Measurements from ENCODE around the gene OR8D4.
A peak's percentile ranks its signal among the peaks of the same experiment; 100 is the strongest.
"Not testable (repeated sequence)": the region's sequence is repeated elsewhere in the genome, so short reads cannot be mapped to it uniquely, and the experiment has no call there.

The OR8D4 gene

GRCh38 chr11:123901867-123902266 lies at the start of gene OR8D4:
Gene OR8D4, plus strand, starts transcription at chr11:123902167. Its CDS starts 4,265 bp downstream, at chr11:123906432.
- no peak for DNase-seq (ENCODE audit: low spot score)

GRCh38 chr11:123852321-123852720 lies 49.6 kb upstream of the OR8D4 start:
- no peak for DNase-seq (ENCODE audit: low spot score)

DNA sequence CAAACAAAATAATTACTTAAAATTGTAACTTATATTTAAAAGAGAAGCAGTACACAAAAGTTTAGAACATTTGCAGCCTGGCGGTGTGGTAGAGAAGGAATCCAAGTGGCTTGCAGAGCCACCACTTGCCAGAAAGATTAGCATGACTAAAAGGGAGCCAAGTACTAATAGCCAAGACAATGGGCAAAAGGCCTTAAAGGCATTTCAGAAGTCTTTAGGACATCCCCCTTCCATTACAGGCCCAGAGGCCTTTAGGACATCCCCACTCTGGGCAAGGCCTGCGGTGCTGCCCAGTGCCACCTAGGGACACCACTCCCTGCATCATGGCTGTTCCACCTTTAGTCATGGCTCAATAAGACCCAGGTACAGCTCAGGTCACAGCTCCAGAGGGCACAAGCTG lies 48.9 kb upstream of the OR8D4 start:
- peak; percentile 9 for DNase-seq (ENCODE audit: low spot score)

DNA sequence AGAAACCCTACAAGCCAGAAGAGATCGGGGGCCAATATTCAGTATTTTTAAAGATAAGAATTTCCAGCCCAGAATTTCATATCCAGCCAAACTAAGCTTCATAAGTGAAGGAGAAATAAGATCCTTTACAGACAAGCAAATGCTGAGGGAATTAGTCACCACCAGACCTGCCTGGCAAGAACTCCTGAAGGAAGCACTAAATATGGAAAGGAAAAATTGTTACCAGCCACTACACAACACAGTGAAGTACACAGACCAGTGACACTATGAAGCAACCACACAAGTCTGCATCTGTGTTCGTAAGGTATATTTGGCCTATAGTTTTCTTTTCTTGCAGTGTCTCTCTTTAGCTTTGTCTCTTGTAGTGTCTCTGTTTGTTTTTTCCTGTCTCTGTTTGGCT lies 45.5 kb upstream of the OR8D4 start:
- DNase-seq (ENCODE audit: low spot score): no peak

DNA sequence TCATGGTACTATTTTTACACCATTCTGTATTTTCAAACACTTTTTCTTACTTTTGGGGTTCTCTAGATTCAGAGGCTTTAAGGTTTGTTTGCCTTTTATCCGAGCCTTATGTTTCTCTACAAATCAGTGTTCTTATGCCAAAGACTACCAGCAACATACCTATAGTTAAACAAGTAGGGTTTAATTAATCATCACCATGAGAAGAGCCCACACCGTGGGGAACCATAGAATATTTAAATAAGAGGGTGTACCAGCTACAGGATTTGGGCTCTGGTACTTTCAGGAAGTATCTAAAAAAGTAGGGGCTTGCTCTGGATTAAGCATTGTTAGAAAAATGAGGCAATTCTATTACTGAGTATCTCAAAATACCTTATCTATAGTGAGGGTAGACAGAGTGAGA lies 42.2 kb upstream of the OR8D4 start:
- no peak for DNase-seq (ENCODE audit: low spot score)

DNA sequence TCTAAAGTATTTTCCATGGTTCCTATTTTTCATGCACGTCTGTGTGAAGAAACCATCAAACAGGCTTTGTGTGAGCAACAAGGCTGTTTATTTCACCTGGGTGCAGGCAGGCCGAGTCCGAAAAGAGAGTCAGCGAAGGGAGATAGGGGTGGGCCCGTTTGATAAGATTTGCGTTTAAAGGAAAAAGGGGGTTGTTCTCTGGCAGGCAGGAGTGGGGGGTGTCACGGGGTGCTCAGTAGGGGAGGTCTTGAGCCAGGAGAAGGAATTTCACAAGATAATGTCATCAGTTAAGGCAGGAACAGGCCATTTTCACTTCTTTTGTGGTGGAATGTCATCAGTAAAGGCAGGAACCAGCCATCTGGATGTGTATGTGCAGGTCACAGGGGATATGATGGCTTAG lies 36.7 kb upstream of the OR8D4 start:
- not testable (repeated sequence) for DNase-seq (ENCODE audit: low spot score)

GRCh38 chr11:123867795-123868194 lies 34.2 kb upstream of the OR8D4 start:
- not testable (repeated sequence) for DNase-seq (ENCODE audit: low spot score)

- no peak for DNase-seq (ENCODE audit: low spot score)
Measured at GRCh38 chr11:123880912-123881311, 21.1 kb upstream of the OR8D4 start.

DNA sequence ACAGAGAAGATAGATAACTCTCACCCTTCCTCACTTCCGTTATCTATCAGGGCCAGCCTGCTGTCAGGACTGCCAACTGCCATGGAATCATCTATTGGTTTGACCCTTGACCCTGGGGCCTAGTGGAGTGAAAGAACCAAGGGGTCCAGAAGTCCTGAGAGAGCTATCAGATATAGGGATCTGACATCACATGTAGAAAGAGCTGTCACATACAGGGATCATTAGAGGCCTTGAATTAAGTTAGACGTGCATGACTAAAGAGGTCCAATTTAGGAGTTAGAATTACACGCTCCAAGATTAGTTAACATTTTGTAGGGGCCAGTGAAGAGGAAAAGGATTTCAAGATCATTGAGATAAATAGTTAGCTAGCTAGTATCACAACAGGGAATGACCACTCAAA lies 16.4 kb upstream of the OR8D4 start, which contains the start of gene TMEM225:
TSS of gene TMEM225 (minus strand) at position 101 of the 400 bp plus-strand sequence. CDS start 245 bp downstream, outside the sequence.
- DNase-seq (ENCODE audit: low spot score): no peak

GRCh38 chr11:123892031-123892430 lies 9.9 kb upstream of the OR8D4 start:
- DNase-seq (ENCODE audit: low spot score): no peak

DNA sequence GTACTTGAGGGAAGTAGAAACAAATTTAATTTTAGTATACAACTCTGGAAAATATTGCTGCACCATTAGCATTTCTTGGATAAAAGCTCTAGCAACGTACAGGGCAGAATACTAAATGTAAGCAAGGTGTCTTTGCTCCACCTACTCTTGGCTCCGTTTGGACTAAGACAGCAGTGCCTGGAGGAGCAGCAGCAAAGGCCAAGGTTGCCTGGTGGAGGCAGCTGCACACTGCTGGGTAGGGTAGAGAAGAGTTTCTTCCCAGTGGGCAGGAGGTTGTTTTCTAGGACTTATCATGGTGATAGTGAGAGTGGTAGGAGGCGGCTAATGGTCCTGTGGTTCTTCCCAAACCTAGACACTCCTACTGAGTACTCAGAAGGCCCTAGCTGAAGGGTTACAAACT lies 2.2 kb upstream of the OR8D4 start:
- DNase-seq (ENCODE audit: low spot score): no peak

DNA sequence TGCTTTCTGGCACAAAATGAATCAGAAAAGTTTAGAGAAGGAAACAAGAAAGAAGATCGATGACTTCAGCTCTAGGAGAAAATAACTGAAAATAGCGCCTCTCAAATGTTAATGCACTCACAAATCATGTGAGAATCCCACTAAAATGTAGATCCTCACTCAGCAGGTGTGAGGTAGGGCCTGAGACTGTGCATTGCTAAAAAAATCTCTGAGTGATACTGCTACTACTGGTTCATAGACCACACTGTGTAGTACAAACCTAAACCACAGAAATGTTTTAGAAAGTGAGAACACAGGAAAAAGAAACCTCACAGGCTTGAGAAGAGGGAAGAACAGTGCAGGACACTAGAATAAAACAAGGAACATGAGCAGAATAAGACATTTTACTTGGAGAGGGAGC lies 2.0 kb downstream of the OR8D4 start:
- DNase-seq (ENCODE audit: low spot score): no peak

DNA sequence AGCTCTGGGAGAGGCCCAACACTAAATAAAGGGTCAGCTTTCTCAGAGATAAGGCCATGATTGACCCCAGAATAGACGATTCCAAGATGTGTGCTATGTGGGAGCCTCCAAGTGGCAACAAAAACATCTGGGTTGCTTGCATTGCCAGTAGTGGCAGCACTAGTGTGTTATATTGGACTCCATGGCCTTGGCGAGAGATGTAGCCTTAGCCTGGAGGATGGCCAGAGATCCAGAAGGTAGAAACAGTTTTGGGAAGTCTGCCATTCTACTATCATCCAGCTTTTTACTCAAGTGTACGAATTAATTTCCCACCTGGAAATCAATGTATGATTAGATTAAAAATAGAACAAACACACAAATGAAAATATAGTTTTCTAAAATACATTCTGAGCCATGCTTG lies 3.0 kb downstream of the OR8D4 start:
- no peak for DNase-seq (ENCODE audit: low spot score)

DNA sequence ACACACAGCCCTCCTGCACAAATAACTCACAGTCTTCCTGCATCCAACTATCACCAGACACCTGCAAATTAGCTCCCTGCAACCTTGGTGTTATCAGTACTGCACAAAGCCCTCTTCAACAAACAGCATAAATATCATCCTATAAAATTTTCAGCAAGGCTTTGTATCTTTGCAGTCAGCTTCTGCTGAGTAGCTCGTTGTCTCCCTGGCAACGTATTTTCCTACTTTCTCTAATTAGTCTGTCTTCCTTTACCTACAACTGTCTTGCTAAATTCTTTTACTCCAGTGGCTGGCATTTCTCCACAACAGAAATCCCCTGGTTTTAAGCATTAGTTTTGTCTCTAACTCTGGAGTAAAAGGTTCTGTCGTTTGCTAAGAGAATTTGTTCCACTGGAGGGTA lies 3.9 kb downstream of the OR8D4 start:
- DNase-seq (ENCODE audit: low spot score): no peak

GRCh38 chr11:123920943-123921342 lies 19.0 kb downstream of the OR8D4 start:
- DNase-seq (ENCODE audit: low spot score): no peak

GRCh38 chr11:123924027-123924426 lies 22.1 kb downstream of the OR8D4 start:
- no peak for DNase-seq (ENCODE audit: low spot score)

DNA sequence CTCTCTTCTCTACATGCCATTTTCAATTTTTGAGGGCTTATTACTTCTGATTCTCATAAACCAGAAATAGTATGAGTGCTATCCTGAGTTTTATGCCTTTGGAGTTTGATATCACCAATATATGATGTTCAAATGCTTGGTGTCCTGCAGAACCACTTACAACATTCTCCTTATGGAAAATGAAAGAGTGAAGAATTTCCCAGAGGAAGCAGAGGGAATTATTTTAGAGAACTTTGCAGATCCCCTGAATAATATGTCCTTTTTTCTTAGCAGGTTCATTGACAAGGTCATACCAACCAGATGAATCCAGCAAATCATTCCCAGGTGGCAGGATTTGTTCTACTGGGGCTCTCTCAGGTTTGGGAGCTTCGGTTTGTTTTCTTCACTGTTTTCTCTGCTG lies 37.4 kb downstream of the OR8D4 start, which contains the start of gene OR4D5:
TSS of gene OR4D5 (plus strand) at position 301 of the 400 bp plus-strand sequence. CDS start at position 301, 0 bp downstream.
- DNase-seq (ENCODE audit: low spot score): no peak

- no peak for DNase-seq (ENCODE audit: low spot score)
Measured at GRCh38 chr11:123942413-123942812, 40.4 kb downstream of the OR8D4 start.

DNA sequence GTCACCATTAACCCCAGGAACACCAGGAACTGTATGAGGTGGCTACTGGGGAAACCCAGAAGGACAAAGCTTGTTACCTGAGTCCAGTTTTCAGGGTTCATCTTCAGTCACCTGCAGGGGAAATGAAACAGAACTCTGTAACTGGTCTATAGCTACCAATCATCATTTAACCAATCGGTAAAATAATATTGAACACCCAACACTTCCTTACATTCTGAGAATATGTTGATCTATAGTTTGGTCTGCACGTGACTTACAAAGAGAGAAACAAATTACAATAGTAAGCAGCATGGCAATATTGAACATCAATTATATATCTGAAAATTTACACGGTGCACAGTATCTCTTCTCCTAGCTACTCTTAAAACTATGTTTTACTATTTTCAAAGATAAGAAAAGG lies 41.8 kb downstream of the OR8D4 start, which contains the start of gene OR6T1:
TSS of gene OR6T1 (minus strand) at position 101 of the 400 bp plus-strand sequence. CDS start at position 101, 0 bp downstream.
- no peak for DNase-seq (ENCODE audit: low spot score)

GRCh38 chr11:123945132-123945531 lies 43.2 kb downstream of the OR8D4 start:
- no peak for DNase-seq (ENCODE audit: low spot score)

- DNase-seq (ENCODE audit: low spot score): no peak
Measured at GRCh38 chr11:123956752-123957151, 54.8 kb downstream of the OR8D4 start.
